Stimulated activated CD4-positive, alpha-beta T cell treated with anti-CD3 and anti-CD28 coated beads, Interleukin-2, amount 100 ng/mL, for 24 hours (primary cell): Measurements from ENCODE around the gene NPBWR2.
A peak's percentile ranks its signal among the peaks of the same experiment; 100 is the strongest.

Experiments used
- DNase-seq, 2 donors: peaks; one replicate each; pipeline ENCODE4 v3.0.0-alpha.2; 2020

Gene NPBWR2, protein sequence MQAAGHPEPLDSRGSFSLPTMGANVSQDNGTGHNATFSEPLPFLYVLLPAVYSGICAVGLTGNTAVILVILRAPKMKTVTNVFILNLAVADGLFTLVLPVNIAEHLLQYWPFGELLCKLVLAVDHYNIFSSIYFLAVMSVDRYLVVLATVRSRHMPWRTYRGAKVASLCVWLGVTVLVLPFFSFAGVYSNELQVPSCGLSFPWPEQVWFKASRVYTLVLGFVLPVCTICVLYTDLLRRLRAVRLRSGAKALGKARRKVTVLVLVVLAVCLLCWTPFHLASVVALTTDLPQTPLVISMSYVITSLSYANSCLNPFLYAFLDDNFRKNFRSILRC

DNA sequence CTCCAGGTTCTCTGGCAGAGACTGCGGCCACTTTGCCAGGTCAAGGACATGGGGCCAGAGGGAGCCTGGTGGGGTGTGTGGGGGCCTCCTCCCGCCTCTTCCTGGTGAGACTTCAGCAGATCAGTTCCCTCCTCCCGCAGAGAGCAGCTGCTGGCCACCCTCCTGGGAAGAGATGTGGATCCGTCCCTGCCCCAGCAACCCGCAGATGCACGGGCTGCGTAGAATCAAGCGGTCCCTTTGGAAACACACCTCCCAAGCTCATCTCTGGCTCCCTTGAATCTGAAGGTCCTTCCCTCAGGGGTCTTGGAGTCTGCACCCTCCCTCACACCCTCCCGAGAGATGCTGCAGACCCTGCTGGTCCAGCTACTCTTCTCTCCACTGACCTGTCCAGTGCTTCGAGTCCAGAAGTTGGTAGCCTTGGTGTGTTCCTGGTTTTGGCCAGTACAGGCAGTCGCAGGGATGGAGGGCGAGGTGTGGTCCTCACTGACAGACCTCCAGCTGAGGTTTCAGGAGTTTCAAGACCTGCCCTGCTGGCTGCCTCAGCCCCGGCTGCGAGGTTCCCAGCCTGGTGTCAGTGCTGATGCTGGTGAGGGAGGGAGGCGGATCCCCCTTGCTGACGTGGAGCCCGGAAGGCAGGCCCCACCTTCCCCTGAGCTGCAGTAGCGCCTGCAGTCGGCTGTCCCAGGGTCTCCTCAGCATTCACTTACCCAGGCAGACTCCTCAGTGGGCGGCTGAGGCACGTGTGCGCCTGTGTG, at the start of gene NPBWR2:
TSS of gene NPBWR2 (minus strand) at position 585 of the 755 bp plus-strand sequence. CDS start 734 bp downstream, outside the sequence.
- peak in 1 of 2 donors; percentile 26 for DNase-seq

DNA sequence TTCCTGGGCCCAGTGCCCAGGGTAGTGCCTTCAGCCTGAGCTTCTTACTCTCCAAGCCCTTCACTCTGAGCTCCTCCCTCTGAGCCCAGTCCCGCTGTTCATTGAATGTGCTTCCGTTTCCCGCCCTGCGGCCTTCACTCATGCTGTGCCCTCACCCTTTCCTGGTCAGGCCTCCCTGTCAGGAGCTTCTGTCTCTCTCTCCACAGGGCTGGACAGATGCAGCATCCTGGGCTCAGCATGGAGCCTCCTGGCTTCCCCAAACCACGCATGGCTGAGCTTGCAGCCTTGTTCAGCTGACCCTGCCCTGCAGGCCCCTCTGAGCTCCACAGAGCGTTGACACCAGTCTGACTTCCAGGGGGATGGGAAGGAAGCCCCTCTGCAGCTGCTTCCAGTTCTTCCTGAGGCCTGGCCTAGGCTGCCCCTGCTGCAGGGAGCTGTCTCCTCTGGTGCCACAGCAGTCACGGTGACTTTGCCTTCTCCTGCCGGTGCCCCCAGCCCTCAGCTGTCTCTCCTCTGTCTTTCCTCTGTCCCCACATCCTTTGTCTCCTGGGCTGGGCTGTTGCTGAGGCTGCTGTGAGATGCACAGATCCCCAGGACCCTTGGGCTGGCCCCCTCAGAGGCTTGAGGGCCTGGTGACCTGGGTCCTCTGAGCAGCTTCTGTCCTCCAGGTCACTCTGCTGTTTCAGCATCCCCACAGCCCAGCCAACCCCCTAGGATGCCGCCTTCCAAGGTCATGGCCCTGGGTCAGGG, 48.9 kb upstream of the NPBWR2 start:
- DNase-seq, result no peak

DNA sequence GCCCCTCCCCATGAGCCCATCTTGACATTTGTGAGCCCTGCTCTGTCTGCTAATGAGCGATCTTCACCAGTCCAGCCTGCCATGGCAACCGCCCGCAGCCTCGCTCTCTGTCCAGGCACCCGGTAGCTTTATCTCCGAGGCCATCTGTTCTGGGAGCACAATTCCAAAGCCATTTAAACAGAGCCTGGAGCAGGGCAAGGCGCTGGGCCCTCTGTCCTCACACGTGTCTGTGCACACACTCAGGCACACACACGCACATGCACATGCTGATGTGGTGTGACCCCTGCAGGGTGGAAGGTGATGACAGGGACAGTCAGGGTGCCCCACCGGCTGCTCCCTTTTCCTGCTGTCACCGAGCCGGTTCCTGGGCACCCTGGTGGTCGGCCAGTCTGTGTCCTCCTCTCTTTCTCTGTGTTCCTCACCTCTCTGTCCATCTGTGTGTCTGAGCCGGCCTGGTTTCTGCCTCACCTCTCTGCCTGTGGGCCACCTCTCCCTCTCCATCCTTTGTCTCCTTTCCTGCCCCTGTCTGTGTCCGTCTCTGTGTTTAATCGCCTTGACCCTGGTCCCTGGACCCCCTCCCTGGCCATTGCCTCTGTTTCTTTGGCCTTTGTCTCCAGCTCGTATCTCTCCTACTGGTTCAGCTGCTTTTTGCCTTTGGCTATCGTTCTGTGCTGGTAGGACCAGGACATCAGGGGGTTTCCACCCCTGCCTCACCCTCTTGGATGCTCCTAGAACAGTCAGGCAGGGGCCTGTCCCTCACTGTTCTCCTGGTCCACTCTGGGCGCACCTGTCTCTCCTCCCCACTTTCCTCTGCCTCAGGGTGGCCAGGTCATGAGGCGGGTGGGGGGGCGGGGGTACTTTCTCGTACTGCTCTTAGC, 48.1 kb upstream of the NPBWR2 start:
- no peak for DNase-seq

DNA sequence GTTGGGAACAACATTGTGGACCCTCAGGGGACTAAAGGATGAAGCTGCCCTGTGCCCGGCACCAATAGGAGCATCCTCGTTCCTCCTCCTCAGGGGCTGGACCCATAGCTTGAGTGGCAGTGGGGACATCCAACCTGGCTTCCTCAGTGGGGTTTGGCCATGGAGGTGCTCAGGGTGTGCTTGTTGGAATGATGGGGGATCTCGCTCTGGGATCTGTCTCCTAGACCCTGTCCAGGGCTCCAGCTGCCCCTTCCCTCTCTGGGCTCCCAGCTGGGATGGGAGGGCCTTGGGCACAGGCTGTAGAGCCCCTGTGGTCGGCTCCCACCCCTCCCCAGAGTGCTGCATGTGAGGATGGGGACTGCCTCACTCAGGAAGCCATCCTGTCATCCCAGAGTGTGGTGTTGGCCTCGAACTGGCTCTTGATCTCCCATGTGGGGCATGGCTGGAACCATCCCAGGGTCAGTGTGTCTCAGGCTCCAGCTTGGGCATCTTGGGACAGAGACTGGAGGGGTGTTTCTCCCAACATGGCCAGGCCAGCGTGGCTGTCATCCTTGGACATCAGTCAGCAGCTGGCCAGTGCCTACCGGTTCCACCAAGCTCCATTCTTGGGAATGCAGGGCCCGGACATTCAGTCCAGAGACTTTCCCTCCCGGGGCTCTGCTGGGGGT, 47.4 kb upstream of the NPBWR2 start:
- DNase-seq, result no peak

DNA sequence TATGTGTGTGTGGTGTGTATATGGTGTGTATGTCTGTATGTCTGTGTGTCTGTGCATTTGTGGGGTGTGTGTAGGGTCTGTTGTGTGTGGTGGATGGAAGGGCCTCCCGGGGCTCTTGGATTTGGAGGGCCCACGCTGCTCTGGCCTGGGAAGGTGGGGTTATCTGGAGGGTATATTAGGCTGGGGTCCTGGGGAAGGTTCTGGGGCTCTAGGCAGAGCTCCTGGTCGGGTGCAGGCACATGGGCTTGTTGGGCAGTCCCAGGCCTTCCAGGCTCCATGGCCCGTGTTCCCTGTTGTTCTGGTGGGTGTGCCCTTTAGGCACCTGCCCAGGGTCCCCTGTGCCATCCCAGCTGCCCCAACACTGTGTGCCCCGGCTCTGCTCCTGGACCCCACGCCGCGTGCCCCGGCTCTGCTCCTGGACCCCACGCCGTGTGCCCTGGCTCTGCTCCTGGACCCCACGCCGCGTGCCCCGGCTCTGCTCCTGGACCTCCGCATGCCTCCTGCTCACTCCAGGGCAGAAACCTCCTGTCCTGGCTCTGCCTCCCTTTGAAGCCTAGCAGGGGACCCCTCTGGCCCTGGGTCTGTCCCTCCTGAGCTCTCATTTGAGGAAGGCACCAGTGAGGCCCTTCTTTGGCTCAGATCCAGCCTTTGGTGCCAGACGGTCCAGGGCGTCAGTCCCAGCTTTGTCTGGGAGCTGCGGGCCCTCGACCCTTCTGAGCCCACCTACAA, 46.7 kb upstream of the NPBWR2 start:
- no peak for DNase-seq

DNA sequence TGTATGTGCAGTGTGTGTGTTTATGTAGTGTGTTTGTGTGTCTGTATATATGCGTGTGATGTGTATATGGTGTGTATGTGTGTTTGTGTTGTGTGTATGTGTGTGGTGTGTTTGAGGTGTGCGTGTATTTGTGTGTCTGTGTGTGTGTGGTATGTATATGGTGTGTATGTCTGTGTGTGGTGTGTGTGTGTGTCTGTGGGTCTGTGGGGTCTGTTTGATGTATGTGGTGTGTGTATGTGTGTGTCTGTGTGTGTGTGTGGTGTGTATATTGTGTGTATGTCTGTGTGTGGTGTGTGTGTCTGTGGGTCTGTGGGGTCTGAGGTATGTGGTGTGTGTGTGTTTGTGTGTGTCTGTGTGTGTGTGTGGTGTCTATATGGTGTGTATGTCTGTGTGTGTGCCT, 46.0 kb upstream of the NPBWR2 start:
- no peak for DNase-seq

DNA sequence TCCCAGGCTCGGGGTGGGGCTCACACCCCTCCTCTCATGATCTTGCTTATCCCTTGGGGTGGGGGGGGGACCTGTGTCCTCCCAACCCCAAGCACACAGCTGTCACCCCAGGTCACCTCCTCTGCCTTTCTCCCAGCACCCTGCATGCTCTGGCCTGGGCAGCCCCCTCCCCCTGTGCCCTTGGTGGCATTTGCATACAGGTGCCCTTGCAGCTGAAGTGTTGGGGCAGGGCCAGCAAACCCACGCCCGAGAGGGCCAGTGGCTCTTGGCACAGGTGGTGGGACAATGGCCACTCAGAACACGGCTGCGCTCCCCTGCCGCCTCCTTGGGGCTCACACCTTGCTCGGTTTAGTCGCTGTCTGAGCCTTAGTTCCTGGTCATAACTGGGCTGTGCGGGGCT, 45.5 kb upstream of the NPBWR2 start:
- DNase-seq, result no peak

DNA sequence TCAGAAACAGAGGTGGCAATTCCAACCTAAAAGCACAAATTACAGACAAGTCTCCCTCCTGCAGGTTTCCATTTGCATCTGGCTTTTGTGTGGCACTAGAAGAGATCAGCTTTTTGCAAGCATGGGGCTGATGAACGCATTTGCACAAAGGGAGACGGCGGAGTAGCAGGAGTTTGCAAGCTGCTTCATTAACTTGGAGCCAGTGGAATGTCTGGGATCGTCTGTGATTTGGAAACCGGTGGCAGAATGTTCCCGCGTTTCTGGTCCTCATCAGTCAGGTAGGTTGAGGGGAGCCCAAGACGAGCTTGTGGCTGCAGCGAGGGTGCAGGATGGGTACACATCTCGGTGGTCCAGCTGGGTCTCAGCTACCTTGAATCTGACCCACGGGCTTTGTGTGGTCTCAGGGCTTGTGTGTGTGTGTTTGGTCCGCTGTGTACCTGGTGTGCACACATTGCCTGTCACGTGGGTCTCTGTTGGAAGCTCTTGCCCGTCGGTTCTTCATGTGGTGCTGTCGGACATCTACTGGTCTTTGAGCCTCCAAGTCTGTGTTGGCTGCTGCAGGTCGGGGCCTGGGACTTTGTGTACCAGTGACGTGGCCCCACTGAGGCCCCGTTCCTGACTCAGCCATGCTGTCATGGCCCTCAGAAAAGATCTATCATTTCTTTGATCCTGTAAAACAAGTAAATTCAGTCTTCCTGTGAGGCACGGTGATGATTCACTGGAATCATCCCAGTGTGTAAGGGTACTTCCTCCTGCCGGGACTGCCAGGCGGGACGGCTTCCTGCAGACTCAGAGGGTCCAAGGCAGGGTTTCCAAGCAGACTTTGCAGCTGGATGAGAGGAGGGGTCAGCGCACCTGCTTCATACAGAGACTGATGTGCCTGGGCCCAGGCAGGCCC, 44.5 kb upstream of the NPBWR2 start:
- no peak for DNase-seq

DNA sequence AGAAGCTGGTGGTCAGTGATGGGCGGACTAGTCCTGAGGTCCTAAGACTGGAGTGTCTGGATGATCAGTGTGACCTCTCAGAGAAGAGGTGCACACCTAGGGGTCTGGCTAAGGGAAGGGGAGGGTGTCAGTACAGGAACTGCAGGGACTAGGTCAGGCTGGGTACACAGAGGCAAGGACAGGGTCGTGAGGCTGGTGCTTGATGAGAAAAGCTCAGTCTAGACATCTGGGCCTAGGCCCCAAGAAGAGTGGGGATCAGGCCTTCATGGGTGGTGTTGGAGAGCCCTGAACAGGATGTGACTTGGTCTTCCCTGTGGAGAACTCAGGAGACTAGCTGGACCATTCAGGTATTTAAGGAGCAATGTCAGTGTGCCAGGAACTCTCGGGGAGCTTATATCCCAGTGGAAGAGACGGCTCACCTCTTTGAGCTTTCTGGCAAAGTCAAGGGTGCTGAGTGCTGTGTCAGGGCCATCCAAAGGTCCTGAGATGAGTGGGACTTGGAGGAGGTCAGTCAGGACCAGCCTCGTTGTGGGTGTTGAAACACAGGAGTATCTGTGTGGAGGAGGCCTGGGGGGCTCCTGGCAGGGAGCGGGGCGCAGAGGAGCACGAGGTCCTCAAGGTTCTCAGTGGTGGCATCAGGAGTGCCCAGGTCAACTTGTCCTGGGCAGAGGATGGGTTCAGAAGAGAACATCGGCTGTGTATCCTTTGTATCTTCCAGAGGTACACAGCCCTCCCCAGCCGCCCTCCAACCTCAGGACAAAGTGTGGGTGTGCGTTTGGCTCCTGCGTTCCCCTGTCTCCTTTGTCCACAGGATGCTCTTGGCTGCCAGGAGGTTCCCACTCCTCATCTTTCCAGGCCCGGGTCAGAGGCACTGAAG, 43.6 kb upstream of the NPBWR2 start:
- DNase-seq, result no peak

DNA sequence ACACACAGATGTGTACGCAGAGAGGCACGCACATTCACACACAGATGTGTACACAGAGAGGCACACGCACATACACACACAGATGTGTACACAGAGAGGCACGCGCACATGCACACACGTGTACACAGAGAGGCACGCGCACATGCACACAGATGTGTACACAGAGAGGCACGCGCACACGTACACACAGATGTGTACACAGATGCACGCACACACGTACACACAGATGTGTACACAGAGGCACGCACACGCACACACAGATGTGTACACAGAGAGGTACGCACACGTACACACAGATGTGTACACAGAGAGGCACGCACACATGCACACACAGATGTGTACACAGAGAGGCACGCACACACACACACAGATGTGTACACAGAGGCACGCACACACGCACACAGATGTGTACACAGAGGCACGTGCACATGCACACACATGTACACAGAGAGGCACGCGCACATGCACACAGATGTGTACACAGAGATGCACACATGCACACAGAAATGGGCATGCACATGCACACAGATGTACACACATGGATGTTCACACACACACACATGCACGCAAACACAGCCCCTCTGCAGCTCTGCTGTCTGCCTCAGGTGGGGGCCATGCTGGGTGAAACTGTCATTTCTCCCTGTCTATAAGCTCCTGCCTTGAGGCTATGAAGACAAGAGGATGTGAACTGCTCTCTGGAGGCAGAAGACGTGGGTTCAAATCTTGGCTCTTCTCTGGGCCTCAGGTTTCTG, 42.6 kb upstream of the NPBWR2 start:
- no peak for DNase-seq

DNA sequence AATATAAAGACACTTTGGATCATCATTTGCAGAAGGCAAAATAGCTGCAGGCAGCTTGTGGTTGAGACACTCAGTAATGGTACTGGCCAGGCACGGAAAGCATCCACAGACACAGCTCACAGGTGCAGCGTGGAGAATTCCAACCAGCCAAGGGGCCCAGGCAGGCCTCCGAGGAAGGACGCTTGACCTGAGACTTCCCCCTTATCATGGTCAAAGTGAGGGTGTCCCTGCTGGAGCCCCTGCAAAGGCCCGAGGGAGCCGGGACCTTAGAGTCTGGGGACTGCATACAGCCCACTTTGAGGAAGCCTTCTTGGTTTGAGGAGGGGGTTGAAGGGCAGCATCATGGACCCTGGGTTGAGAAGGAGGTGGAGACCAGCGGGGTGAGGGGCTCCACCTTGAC, 41.8 kb upstream of the NPBWR2 start:
- no peak for DNase-seq

DNA sequence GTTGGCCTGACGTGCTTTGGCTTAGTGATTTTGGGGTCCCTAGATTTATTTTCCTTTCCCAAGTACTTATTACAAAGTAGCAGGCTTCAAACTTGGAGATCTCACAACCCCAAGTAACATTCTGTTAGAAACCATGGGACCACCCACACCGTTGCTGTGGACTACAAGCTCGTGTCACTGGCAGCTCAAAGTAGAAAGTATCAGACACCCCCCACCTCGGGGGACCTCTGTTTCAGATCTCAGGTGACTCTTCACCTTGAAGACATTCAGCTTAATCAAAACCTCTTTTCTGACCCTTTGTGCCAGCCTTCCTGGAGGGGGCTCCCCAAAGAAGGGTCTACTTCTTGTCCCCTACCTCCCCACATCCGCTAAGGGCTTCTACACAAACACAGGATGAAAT, 41.2 kb upstream of the NPBWR2 start:
- no peak for DNase-seq

DNA sequence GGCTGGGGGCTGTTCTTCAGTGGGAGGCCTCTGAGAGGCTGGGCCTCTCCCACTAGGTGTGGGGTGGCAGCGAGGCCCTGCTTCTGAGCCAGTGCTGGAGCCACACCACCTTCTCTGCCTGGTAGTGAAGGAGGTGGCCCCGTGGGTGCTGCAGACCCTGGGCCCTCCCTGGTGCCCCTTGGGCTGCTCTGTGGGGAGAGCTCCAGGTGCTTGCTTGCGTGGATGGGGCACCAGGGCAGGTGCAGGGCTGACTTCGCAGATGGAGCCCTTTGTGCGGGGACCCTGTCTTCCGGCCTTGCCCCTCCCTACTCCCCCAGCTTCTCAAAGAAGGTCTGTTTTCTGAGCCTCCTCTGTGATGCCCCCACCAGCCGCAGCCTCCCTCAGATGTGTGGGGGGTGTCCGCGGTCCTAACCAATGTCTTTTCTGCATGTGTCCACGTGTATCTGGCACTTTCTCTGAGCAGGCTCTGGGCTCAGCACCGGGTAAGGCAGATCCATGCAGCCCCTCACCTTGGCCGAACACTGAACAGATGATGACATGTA, 39.6 kb upstream of the NPBWR2 start:
- no peak for DNase-seq

DNA sequence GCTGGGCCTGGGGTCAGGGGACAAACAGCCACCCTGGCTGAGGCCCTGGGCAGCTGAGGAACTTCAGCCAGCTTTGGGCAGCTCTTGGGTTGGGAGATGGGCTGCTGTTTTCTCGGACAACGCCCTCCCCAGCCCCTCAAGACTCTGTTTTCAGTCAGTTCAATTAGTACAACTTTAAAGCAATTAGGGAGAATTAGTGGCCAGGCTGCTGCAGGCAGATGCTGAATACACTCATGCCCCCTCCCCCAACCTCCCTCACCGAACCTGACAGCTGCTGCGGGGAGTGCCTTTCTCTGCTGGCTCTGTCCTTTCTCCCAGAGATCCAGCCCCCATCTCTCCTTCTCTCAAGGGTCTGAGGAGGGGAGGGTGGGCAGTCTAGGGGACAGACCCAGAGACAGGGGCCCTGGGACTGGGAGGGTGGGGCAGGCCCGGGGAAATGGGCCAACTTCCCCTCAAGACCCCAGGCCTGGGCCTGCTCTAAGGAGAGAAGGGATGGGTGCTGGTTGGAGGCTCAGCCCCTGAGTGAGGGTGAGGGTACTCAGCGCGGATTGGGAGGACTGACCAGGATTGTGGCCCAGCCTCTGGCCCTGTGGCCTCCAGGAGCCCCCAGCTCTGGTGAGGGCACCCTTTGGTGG, 39.1 kb upstream of the NPBWR2 start:
- no peak for DNase-seq

DNA sequence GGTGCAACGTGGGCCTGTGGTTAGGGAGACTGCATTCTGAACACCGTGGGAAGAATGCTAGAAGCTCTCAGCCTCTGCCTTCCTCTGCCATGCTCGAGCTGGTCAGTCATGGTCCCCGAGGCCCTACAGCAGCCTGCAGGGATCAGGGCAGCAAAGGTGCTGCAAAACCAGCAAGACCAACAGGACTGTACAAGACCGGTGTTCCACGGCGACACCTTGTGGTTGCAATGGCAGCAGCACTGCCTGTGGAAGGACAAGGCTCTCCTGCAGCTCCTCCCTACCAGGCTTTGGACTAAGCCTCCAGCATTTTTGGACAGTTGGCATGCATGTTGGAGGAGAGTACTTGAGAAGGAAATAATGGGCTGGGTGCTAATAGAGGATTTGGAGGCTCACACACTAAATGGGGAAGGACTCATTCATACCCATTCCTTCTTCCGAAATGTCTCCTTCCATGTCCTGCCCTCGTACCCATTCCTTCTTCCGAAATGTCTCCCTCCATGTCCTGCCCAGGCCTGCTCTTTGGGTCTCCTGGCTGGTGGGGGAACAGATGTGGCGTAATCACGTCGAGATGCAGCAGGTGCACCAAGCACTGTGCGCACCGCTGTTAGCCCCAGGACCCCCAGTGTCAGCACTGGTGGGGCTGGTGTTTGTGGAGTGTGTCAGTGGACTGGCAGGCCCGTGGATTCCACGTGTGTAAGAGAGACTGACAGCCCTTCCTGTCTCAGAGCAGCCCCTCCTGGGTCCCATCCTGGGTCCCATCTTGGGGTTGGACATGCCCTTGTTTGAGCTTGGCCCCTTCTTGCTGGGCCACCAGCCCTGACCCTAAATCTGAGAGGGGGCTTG, 38.3 kb upstream of the NPBWR2 start:
- DNase-seq, result peak in 1 of 2 donors; percentile 36

DNA sequence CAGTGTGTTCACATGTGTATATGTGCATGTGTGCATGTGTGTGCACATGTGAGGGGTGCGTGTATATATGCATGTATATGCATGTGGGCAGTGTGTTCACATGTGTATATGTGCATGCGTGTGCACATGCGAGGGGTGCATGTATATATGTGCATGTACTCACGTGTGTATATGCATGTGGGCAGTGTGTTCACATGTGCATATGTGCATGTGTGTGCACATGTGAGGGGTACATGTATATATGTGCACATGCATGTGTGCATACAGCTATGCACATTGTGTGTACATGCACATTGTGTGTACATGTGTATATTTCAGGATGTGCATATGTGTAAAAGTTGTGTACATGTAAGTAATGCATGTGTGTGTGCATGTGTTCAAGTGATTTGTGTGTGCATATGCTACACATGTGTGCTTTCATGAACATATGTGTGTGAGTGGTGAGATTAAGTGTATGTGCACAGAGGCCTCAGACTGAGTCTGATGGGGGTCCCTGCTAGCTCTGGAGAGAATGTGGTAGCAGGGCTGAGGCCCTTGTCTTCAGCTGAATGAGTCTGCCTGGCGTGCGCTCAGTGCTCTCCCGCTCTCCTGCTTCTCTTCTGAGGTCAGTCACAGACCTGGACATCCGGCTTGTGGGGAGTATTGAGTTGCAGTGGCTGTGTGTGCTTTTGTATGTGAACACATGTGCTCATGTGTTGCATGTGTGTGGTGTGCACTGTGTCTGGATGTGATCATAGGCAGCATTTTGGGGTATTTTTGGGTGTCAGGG, 37.0 kb upstream of the NPBWR2 start:
- no peak for DNase-seq
